GM12878 (cell line): Measurements from ENCODE around the gene XAB2. TPM values are rescaled to one million over a fixed set of nuclear protein-coding genes. Genes with fewer than 3 reads are reported as not detected.

ENCODE experiments used
- ATAC-seq: fragments of 200-7000 bp; cut with Tn5 transposase; 3 replicates; pipeline ENCODE4 v1.9.1; 2020; ENCODE audit warnings: mild to moderate bottlenecking, moderate library complexity
- BruUV-seq: library from RNA; stranded (reverse); fragments of 400-500 nt; replicated peaks from 2 replicates; lab custom pipeline; 2021; lab: Mats Ljungman, UMichigan
- CTCF ChIA-PET: fragments of 300-600 bp; sonication (Branson Sonifier 250); formaldehyde crosslinking; extraction: SDS; loops from one replicate; lab custom pipeline; 2021; ENCODE audit warnings: inconsistent platforms; lab: Yijun Ruan, JAX
- POLR2A ChIA-PET: fragments of 350-600 bp; formaldehyde crosslinking; extraction: SDS; loops from one replicate; lab custom pipeline; 2021; ENCODE audit warnings: inconsistent platforms; lab: Charles Lee
- RAD21 ChIA-PET: fragments of 300-600 bp; sonication (Branson Sonifier 250); formaldehyde crosslinking; loops from one replicate; lab custom pipeline; 2023; ENCODE audit warnings: antibody characterized with exemption; ENCODE audit not compliant: unreplicated experiment; lab: Charles Lee
- SMC1A ChIA-PET: fragments of 300-600 bp; sonication (Branson Sonifier 250); formaldehyde crosslinking; loops from one replicate; lab custom pipeline; 2023; ENCODE audit not compliant: unreplicated experiment, uncharacterized antibody; lab: Charles Lee
- DNase-seq: peaks from one replicate; pipeline ENCODE4 v3.0.0-alpha.2; 2011; ENCODE audit warnings: low read depth, low spot score
- FAIRE-seq: peaks from 3 replicates; lab custom pipeline; 2011; peaks lifted over from hg19 to GRCh38; lab: Jason Lieb, UNC
- H2AFZ ChIP-seq: 2 replicates; pipeline ENCODE4 v1.6.0; 2011; ENCODE audit warnings: low read depth, low read length, control low read depth; ENCODE audit not compliant: control insufficient read depth
- H3K27ac ChIP-seq: 2 replicates; pipeline ENCODE4 v1.5.1; 2011; ENCODE audit warnings: control low read depth; ENCODE audit not compliant: control insufficient read depth, insufficient read depth
- H3K27me3 ChIP-seq, 2 experiments: replicated peaks in 1 of 2; 2 replicates each; pipeline versions ENCODE4 v1.6.0 to v1.6.1; 2011; ENCODE audit warnings: low read length in 1 of 2; ENCODE audit not compliant: control insufficient read depth in 2 of 2, insufficient read depth in 2 of 2
- H3K36me3 ChIP-seq, 2 experiments: 2 replicates each; pipeline ENCODE4 v1.5.1; 2011; ENCODE audit warnings: low read length in 1 of 2; ENCODE audit not compliant: control insufficient read depth in 2 of 2, insufficient read depth in 2 of 2
- H3K4me1 ChIP-seq: 2 replicates; pipeline ENCODE4 v1.6.1; 2011; ENCODE audit warnings: mild to moderate bottlenecking, low read length, moderate library complexity, mixed read lengths; ENCODE audit not compliant: control insufficient read depth, insufficient read depth
- H3K4me2 ChIP-seq: 2 replicates; pipeline ENCODE4 v1.6.0; 2011; ENCODE audit warnings: control low read depth; ENCODE audit not compliant: control insufficient read depth, insufficient read depth
- H3K4me3 ChIP-seq: fragments of 200-600 bp; sonication (generic); 2 replicates; pipeline ENCODE4 v1.5.1; 2016
- H3K79me2 ChIP-seq: 2 replicates; pipeline ENCODE4 v1.6.0; 2011; ENCODE audit warnings: low read length; ENCODE audit not compliant: control insufficient read depth, insufficient read depth
- H3K9ac ChIP-seq: 2 replicates; pipeline ENCODE4 v1.8.0; 2011; ENCODE audit warnings: low read length, control low read depth, mixed read lengths; ENCODE audit not compliant: control insufficient read depth, insufficient read depth
- H3K9me3 ChIP-seq: replicated peaks from 3 replicates; pipeline ENCODE4 v1.5.1; 2011; ENCODE audit warnings: mild to moderate bottlenecking, low read length; ENCODE audit not compliant: control insufficient read depth, insufficient read depth
- H4K20me1 ChIP-seq: 2 replicates; pipeline ENCODE4 v1.6.0; 2011; ENCODE audit not compliant: control insufficient read depth, insufficient read depth
- CBX3 ChIP-seq: fragments of 200-600 bp; sonication (generic); IDR thresholded peaks from 2 replicates; pipeline ENCODE4 v1.6.1; 2016; ENCODE audit warnings: low read depth, borderline replicate concordance
- JUNB ChIP-seq: IDR thresholded peaks from 2 replicates; pipeline ENCODE4 v1.6.1; 2016; ENCODE audit warnings: antibody characterized with exemption, mild to moderate bottlenecking
- MTA3 ChIP-seq: IDR thresholded peaks from 2 replicates; pipeline ENCODE4 v1.6.1; 2012; ENCODE audit warnings: low read length, inconsistent platforms, borderline replicate concordance
- NFYB ChIP-seq: IDR thresholded peaks from 2 replicates; pipeline ENCODE4 v1.6.1; 2011; ENCODE audit warnings: low read depth, mild to moderate bottlenecking, low read length, improper control_type of control experiment, moderate library complexity; ENCODE audit not compliant: insufficient read depth
- NR2C2 ChIP-seq: IDR thresholded peaks from 2 replicates; pipeline ENCODE4 v1.6.1; 2011; ENCODE audit warnings: borderline replicate concordance, low read depth; ENCODE audit not compliant: control insufficient read depth, insufficient read length
- POU2F2 ChIP-seq: IDR thresholded peaks from 3 replicates; pipeline ENCODE4 v1.6.1; 2011; ENCODE audit warnings: low read depth, mild to moderate bottlenecking, low read length, borderline replicate concordance
- RAD21 ChIP-seq: IDR thresholded peaks from 2 replicates; pipeline ENCODE4 v1.6.1; 2011; ENCODE audit warnings: mild to moderate bottlenecking, low read depth, low read length, moderate library complexity; ENCODE audit not compliant: insufficient read depth
- SMAD5 ChIP-seq: IDR thresholded peaks from 2 replicates; pipeline ENCODE4 v1.6.1; 2016; ENCODE audit warnings: antibody characterized with exemption, low read depth
- SRF ChIP-seq, 2 experiments: IDR thresholded peaks; 2 replicates each; pipeline ENCODE4 v1.6.1; 2011; ENCODE audit warnings: low read depth in 2 of 2, low read length in 2 of 2, mild to moderate bottlenecking in 1 of 2, moderate library complexity in 1 of 2
- USF1 ChIP-seq: IDR thresholded peaks from 2 replicates; pipeline ENCODE4 v1.6.1; 2011; ENCODE audit warnings: borderline replicate concordance, low read depth, mild to moderate bottlenecking, moderate library complexity, mixed read lengths, low read length; ENCODE audit not compliant: insufficient read depth; ENCODE audit errors: extremely low read length
- ZBED1 ChIP-seq: IDR thresholded peaks from 2 replicates; pipeline ENCODE4 v1.6.1; 2016; ENCODE audit warnings: borderline replicate concordance
- ZBTB40 ChIP-seq: fragments of 450-650 bp; IDR thresholded peaks from 2 replicates; pipeline ENCODE4 v1.6.1; 2016; ENCODE audit warnings: mild to moderate bottlenecking, moderate library complexity, borderline replicate concordance
- ZNF622 ChIP-seq: fragments of 450-650 bp; IDR thresholded peaks from 2 replicates; pipeline ENCODE4 v1.6.1; 2017; ENCODE audit warnings: mild to moderate bottlenecking, inconsistent platforms
- WGBS: methylation state at CpG from one replicate; pipeline ENCODE4 v1.1.6; 2016; ENCODE audit warnings: low lambda C conversion rate; ENCODE audit not compliant: insufficient replicate concordance, insufficient coverage; ENCODE audit errors: missing lambda C conversion rate; 5-methylcytosine and 5-hydroxymethylcytosine counted together
- in situ Hi-C: fragments of 300-500 bp; cut with MboI; formaldehyde crosslinking; loops from 9 replicates; pipeline ENCODE4 v1.14.3; 2018; ENCODE audit warnings: mixed read lengths
- intact Hi-C: fragments of 100-400 bp; cut with micrococcal nuclease; formaldehyde crosslinking; loops from one replicate; pipeline ENCODE4 v1.14.2; 2022; ENCODE audit not compliant: unreplicated experiment
- polyA plus RNA-seq, 11 experiments: library from polyadenylated mRNA; depleted of rRNA in 4 of 11; unstranded in 6 of 11; stranded (reverse) in 5 of 11; fragments of >200 nt; fragmentation: Nextera tagmentation in 4 of 11; fragmentation: Illumina TruSeq in 1 of 11; extraction: Ambion mirVana in 4 of 11; extraction: Trizol in 1 of 11; gene quantifications; 1 replicate in 1 of 11; 2 replicates in 10 of 11; pipeline versions ENCODE4 v1.2.1 to v1.2.3, GENCODE V29; 2011 to 2016; ENCODE audit warnings: inconsistent platforms in 2 of 11, missing spikeins in 2 of 11, low read depth in 1 of 11
- total RNA-seq, 4 experiments: library from RNA; depleted of rRNA in 3 of 4; stranded (reverse); fragments of >200 nt in 3 of 4; fragmentation: Illumina TruSeq in 1 of 4; extraction: Trizol in 1 of 4; gene quantifications; 2 replicates each; pipeline versions ENCODE4 v1.2.1 to v1.2.3, GENCODE V29; 2013 to 2021
- TF ChIP-seq, protein P1 (sequence below): fragments of 150-350 bp; IDR thresholded peaks from 2 replicates; pipeline ENCODE4 v1.6.1; 2014; ENCODE audit warnings: mild to moderate bottlenecking, low read depth, low read length
- TF ChIP-seq, protein P2 (sequence below): IDR thresholded peaks from 2 replicates; pipeline ENCODE4 v1.6.1; 2012; ENCODE audit warnings: low read depth, low read length, improper control_type of control experiment

XAB2 gene
- total and polyA plus RNA-seq, 10 of the 15 experiments (the other 5 are each of a cell fraction or from before 2014, with no cell fraction given) = 0.34 to 45.1 (median 18.8) TPM

DNA sequence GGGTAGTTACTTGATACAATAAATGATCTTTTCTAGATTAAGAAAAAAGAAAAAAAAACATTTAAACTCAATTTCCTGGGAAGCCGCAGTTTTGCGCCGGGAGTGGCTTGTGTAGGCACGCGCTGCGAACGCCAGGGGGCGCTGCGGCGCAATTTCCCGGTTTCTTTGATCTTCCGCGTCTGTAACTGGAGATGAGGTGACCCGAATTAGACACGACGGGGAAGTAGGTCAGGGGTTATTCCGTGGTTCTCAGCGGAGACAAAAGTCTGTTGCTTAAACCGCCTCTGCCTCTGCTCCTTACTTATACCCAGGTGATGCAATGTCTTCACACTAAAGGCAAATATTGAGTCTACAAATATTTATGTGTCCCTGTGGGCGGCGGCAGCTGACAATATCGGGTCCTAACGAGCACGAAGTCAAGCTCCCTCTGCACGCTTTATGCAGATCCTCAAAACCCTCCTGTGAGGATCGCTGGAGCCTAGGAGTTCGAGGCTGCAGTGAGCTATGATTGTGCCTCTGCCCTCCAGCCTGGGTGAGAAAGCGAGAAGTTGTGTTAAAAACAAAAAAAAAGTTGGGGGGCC lies 22.8 kb upstream of the XAB2 start:
- Histone ChIP-seq H3K9ac (no peak overlapping the region), H4K20me1 (no peaks in the 10 kb centered on the region), H3K27ac (no peak overlapping the region), H3K4me3 (no peak overlapping the region), H2AFZ (peak overlapping the region; percentile 92), H3K27me3 (no peaks in the 10 kb centered on the region; a peak in 1 of 4 replicates), H3K4me1 (peaks cover 7% of the 10 kb centered on the region), H3K9me3 (no peaks in the 10 kb centered on the region), H3K36me3 (no peaks in the 10 kb centered on the region; a peak in 1 of 4 replicates), H3K79me2 (no peaks in the 10 kb centered on the region), H3K4me2 (peak overlapping the region; percentile 61)
- intact Hi-C loops (loop anchor here (1.0 kb wide), 1 partner anchor 147 kb away; no protein-coding TSS in a partner anchor), in situ Hi-C loops (no loop called here)
- RAD21 ChIA-PET = interaction anchor here (1.6 to 2.2 kb wide), 2 partner anchors 29 to 84 kb away, joined by 6 to 8 read pairs; partner anchors contain the start of gene TRAPPC5
- SMC1A ChIA-PET = interaction anchor here (0.7 to 3.5 kb wide), 5 partner anchors 22 to 147 kb away, joined by 3 to 20 read pairs (median 5); partner anchors contain the start of gene TRAPPC5
- CTCF ChIA-PET = interaction anchor here (0.8 to 4.2 kb wide), 10 partner anchors 14 to 200 kb away, joined by 3 to 27 read pairs (median 6); partner anchors contain the start of genes CAMSAP3 and TRAPPC5
- ATAC-seq (peak; percentile 87), DNase-seq (peak; percentile 48), FAIRE-seq (no peak)
- BruUV-seq = no TSS peak
- 5% methylated on average over 28 of the region's 28 CpGs for WGBS
- POLR2A ChIA-PET = interaction anchor here (0.5 to 1.1 kb wide), 3 partner anchors 22 to 1524 kb away, joined by 3 to 4 read pairs (median 3); partner anchors contain the start of gene PET100
- TF ChIP-seq, protein P1, sequence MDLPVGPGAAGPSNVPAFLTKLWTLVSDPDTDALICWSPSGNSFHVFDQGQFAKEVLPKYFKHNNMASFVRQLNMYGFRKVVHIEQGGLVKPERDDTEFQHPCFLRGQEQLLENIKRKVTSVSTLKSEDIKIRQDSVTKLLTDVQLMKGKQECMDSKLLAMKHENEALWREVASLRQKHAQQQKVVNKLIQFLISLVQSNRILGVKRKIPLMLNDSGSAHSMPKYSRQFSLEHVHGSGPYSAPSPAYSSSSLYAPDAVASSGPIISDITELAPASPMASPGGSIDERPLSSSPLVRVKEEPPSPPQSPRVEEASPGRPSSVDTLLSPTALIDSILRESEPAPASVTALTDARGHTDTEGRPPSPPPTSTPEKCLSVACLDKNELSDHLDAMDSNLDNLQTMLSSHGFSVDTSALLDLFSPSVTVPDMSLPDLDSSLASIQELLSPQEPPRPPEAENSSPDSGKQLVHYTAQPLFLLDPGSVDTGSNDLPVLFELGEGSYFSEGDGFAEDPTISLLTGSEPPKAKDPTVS = no peak
- no peak for TF ChIP-seq NFYB
- TF ChIP-seq, protein P2, sequence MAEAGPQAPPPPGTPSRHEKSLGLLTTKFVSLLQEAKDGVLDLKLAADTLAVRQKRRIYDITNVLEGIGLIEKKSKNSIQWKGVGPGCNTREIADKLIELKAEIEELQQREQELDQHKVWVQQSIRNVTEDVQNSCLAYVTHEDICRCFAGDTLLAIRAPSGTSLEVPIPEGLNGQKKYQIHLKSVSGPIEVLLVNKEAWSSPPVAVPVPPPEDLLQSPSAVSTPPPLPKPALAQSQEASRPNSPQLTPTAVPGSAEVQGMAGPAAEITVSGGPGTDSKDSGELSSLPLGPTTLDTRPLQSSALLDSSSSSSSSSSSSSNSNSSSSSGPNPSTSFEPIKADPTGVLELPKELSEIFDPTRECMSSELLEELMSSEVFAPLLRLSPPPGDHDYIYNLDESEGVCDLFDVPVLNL = no peak
- no peak for TF ChIP-seq USF1
- no peak for TF ChIP-seq JUNB
- TF ChIP-seq SMAD5 = no peak
- no peak for TF ChIP-seq NR2C2
- TF ChIP-seq CBX3 = no peak
- no peak for TF ChIP-seq POU2F2
- no peak for TF ChIP-seq ZBTB40
- no peak for TF ChIP-seq MTA3
- TF ChIP-seq SRF (IDR thresholded peaks at IDR 0.05; ENCODE audit: low read depth in 2 of 2, low read length in 2 of 2) = 0 out of 4 replicates have a peak, but pooled peaks of 1 of the 2 experiments have one; percentile 12
- no peak for TF ChIP-seq ZBED1
- peak; percentile 60 for TF ChIP-seq RAD21
- no peak for TF ChIP-seq ZNF622
